ENCODE results near the gene ZIC1.

DNA sequence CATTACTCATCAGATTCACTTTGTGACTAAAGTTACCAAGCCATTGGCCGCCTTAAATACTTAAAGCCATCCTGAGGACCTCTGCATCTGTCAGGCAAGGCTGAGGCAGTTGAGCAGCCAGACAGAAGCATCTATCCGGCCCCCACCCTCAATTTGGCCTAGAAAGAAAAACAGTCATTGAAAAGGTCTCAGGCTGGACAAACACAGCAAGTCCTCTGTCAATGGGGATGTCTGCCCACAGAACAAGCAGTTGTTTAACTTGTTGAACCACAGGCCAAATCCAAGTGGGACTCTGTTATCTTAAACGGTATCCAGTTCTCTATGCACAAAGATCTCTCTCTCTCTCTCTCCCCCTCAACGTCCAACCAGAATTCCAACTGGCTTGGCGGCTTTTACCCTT is 5.7 kb upstream of the ZIC1 start:
- TF ChIP-seq YY1 (IDR thresholded peaks at IDR 0.05; ENCODE audit: low read depth), result no peak
- no peak for TF ChIP-seq TAF1 (IDR thresholded peaks at IDR 0.05; ENCODE audit: low read depth)
- TF ChIP-seq, protein P1, sequence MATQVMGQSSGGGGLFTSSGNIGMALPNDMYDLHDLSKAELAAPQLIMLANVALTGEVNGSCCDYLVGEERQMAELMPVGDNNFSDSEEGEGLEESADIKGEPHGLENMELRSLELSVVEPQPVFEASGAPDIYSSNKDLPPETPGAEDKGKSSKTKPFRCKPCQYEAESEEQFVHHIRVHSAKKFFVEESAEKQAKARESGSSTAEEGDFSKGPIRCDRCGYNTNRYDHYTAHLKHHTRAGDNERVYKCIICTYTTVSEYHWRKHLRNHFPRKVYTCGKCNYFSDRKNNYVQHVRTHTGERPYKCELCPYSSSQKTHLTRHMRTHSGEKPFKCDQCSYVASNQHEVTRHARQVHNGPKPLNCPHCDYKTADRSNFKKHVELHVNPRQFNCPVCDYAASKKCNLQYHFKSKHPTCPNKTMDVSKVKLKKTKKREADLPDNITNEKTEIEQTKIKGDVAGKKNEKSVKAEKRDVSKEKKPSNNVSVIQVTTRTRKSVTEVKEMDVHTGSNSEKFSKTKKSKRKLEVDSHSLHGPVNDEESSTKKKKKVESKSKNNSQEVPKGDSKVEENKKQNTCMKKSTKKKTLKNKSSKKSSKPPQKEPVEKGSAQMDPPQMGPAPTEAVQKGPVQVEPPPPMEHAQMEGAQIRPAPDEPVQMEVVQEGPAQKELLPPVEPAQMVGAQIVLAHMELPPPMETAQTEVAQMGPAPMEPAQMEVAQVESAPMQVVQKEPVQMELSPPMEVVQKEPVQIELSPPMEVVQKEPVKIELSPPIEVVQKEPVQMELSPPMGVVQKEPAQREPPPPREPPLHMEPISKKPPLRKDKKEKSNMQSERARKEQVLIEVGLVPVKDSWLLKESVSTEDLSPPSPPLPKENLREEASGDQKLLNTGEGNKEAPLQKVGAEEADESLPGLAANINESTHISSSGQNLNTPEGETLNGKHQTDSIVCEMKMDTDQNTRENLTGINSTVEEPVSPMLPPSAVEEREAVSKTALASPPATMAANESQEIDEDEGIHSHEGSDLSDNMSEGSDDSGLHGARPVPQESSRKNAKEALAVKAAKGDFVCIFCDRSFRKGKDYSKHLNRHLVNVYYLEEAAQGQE (IDR thresholded peaks at IDR 0.05; ENCODE audit: low read depth), result no peak
- no peak for TF ChIP-seq NFIC (IDR thresholded peaks at IDR 0.05)
- TF ChIP-seq RAD21 (IDR thresholded peaks at IDR 0.05; ENCODE audit: low read depth), result no peak
- TF ChIP-seq CEBPB (IDR thresholded peaks at IDR 0.05), result no peak
- no peak for TF ChIP-seq FOXM1 (IDR thresholded peaks at IDR 0.05; ENCODE audit: borderline replicate concordance, low read depth)
- no peak for TF ChIP-seq EGR1 (IDR thresholded peaks at IDR 0.05)
- TF ChIP-seq, protein P2, sequence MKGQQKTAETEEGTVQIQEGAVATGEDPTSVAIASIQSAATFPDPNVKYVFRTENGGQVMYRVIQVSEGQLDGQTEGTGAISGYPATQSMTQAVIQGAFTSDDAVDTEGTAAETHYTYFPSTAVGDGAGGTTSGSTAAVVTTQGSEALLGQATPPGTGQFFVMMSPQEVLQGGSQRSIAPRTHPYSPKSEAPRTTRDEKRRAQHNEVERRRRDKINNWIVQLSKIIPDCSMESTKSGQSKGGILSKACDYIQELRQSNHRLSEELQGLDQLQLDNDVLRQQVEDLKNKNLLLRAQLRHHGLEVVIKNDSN (IDR thresholded peaks at IDR 0.05), result no peak
- TF ChIP-seq, protein P3, sequence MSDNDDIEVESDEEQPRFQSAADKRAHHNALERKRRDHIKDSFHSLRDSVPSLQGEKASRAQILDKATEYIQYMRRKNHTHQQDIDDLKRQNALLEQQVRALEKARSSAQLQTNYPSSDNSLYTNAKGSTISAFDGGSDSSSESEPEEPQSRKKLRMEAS (IDR thresholded peaks at IDR 0.05), result no peak
- no peak for TF ChIP-seq ZBTB7A (IDR thresholded peaks at IDR 0.05; ENCODE audit: low read depth)

Data from Ishikawa (cell line).